Bone marrow (tissue), 2 donors: Measurements from ENCODE around the gene CCR4.
"Not testable (repeated sequence)": the region's sequence is repeated elsewhere in the genome, so short reads cannot be mapped to it uniquely, and the experiment has no call there.

ENCODE experiments used
- DNase-seq, 2 donors: peaks; one replicate each; lab custom pipeline; 2025; lab: John Stamatoyannopoulos, UW

The CCR4 gene

DNA sequence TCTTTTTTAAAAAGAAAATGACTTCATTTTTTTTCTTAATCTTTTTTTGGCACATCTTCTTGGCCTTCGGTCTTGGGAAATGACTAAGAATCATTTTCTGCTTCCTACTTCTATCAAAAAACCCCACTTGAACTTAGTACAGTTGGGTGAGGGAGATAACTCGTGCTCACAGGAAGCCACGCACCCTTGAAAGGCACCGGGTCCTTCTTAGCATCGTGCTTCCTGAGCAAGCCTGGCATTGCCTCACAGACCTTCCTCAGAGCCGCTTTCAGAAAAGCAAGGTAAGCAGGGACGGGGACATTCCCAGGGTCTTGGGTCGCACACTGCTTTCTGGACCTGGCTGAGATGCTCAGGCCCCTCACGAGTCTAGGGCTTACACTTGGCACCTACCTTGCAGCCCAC lies at the start of gene CCR4:
CCR4 (plus strand) TSS at position 235 of the 402 bp plus-strand sequence. CDS start 1,779 bp downstream, outside the sequence.
- DNase-seq: peak in 1 of 2 donors; percentile 69

DNA sequence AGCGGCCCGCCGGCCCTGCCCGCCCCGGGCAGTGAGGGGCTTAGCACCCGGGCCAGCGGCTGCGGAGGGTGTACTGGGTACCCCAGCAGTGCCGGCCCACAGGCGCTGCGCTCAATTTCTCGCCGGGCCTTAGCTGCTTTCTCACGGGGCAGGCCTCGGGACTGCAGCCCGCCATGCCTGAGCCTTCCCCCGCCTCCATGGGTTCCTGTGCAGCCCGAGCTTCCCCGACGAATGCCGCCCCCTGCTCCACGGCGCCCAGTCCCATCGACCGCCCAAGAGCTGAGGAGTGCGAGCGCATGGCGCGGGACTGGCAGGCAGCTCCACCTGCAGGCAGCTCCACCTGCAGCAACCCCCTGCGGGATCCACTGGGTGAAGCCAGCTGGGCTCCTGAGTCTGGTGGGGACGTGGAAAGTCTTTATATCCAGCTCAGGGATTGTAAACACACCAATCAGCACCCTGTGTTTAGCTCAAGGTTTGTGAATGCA lies 48.5 kb upstream of the CCR4 start:
- not testable (repeated sequence) for DNase-seq

DNA sequence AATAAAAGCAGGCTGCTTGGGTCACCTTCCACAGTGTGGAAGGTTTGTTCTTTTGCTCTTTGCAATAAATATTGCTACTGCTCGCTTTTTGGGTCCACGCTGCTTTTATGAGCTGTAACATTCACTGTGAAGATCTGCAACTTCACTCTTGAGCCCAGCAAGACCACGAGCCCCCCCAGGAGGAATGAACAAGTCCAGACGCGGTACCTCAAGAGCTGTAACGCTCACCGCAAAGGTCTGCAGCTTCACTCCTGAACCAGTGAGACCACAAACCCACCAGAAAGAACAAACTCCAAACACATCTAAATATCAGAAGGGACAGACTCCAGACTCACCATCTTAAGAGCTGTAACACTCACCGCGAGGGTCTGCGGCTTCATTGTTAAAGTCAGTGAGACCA lies 47.5 kb upstream of the CCR4 start:
- no peak for DNase-seq

DNA sequence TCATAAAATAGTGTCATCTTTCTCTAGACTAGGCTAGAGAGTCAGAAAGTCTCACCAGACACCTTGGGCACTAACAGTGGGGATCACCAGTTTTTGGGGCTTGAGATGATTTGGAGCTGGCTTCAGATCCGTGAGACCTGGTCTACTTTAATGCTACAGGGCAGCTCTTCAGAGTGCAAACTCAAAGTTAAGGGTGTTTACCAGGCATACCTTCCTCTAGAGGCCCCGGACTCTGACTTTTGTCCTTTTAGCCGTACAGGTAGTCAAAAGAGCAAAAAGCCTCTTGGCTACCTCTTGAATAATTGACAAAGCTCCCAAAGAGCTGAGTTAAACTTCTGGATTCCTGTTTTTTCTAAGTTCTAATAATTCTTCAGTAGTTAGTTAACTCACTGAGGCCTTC lies 41.4 kb upstream of the CCR4 start:
- no peak for DNase-seq

DNA sequence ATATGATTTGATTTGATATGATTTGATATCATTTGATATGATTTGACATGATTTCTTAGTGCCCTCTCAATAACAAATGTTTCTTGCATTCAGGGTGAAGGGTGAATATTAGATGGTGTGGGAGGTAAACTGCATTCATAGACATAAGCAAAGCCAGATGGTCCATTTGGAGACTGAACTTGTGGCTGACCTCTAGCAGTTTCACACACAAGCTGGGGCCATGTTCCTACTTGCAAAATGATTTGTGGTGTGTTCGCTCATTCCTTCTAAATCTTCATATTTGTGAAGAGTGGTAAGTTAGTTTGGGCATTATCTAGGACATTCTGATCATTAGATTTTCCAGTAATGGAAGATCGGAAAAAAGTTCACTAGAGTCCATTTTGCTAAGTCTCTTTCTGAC lies 40.5 kb upstream of the CCR4 start:
- DNase-seq: no peak

DNA sequence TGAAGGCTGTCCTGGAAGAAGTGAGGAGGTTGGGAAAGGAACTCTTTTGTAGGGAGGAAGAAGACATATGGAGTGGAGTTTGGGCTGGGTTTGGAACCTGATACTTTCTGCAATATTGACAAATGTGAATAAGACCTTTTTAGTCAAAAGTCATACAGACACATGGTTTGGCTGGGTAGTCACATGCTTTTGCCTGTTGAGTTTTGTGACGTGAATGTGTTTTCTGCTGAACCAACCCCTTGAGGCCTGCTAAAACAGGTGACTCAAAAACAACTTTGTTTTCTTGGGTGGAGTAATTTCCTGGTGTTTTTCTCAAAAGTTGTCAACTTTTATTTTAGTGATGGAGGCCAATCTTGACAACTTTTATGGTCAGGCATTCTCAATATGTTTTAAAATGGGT lies 39.4 kb upstream of the CCR4 start:
- no peak for DNase-seq

DNA sequence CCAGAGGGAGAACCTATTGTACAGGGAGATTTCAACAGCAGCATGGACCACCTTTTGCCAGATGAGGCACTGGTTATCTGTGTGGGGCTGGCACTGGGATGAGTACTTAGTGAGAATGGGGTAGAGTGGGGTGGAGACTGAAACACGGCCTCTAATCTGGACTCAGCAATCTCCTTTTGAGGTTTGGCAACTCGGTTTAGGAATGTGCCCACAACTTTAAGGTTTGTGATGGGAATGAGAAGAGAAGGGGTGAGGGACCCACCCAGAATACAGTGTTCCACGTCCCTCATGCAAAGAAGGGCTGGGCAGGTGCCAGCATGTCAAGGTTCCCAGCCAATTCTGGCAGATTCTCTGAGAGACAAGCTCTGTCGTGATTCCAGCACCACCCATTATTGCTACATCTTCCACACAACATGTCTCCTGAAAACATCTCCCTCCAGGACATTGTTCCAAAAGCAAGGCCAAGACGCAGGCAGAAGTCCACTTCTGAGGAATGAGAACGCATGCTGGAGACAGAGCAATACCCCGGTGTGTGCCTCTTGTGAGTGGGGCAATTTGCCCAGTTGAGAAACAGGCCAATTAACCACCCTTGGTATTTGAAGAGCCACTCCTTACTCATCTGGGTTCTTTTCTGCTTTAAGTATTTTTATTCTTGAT lies 37.5 kb upstream of the CCR4 start:
- no peak for DNase-seq

DNA sequence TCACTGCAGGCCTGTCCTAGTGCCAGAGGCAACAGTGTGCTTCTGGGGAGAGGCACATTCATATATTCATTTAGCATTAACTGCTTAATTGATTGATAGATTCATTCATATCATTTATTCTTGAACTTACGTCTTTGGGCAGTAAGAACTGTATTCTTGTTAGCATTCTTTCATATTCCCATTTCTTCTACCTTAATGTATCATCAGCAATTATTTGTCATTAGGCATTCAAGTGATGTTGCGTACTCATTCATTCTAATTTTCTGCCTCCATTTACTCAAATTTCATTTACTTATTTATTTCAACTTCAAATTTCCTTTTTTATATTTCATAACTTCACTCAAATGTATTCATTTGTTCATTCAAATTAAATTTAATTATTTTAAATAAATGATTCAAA lies 31.5 kb upstream of the CCR4 start:
- DNase-seq: no peak

DNA sequence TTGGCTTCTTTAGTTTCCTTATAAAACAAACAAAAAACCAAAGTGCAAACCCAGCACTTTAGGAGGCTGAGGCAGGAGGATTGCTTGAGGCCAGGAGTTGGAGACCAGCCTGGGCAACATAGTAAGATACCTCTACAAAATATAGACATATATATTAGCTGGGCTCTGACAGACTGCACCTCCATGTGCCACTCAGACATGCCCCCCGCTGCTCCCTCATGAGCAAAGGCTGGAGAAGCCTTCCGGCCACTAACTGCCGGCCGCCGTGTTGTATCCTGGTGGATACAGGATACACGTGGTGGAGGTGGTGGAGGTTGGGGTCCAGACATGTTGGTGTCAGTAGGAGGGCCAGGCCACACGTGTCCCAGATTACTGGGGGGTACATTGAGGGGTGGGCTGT lies 29.4 kb upstream of the CCR4 start:
- DNase-seq: no peak

DNA sequence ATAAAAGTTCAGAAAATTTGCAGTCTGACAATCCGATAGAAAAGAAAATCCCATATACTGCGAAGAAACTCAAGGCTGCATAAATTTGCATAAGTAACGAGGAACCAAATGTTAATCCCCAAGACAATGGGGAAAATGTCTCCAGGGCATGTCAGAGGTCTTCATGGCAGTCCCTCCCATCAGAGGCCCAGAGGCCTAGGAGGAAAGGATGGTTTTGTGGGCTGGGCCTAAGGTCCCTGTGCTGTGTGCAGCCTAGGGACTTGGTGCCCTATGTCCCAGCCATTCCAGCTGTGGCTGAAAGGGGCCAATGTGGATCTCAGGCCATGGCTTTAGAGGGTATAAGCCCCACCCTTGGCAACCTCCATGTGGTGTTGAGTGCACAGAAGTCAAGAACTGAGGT lies 21.3 kb upstream of the CCR4 start:
- DNase-seq: no peak

DNA sequence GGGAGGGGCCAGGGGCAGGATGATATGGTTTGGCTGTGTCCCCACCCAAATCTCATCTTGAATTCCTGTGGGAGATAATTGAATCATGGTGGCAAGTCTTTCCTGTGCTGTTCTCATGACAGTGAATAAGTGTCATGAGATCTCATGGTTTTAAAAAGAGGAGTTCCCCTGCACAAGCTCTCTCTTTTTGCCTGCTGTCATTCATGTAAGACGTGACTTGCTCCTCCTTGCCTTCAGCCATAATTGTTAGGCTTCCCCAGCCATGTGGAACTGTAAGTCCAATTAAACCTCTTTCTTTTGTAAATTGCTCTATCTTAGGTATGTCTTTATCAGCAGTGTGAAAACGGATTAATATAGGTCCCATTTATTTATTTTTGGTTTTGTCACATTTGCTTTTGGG lies 20.2 kb upstream of the CCR4 start:
- DNase-seq: not testable (repeated sequence)

DNA sequence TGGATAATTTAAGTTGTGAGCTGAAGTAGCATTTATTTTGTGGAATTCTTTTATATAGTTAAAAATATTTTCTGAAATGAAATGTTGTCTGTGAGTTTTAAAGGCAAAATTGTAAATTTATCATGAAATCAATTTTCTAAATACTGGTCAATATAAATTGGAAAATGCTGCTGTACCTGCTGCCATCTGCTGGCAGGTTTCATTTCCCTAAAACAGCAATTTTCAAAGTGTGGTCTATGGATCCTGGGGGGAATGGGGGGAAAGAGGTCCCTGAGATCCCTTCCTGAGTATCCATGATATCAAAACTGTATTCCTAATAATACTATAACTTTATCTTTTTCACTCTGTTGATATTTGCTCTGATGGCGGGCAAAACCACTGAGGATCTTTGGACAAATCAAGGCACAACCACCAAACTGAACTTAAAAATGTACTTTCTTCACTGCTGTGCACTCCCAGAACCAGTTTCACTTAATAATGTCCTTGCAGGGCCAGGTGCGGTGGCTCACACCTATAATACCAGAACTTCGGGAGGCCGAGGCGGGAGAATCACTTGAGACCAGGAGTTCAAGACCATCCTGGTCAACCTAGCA lies 17.2 kb upstream of the CCR4 start:
- no peak for DNase-seq

DNA sequence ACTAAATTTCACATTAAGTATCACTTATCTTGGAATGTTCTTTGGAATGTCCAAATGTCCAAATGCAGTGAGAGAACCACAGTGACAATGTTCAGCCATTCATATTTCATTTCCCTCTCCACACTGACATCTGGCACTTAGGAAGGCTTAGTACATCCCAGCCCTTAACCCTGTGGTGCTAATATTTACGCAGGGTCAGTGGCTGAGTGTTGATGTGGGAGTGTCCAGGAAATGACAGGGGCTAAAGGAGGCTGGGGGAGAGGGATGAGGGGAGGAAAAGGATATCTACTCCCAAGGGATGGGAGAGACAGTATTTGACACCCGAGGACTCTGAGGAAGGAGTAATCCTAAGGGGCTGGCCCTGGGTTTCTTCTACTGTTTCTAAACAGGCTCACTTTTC lies 14.1 kb upstream of the CCR4 start:
- no peak for DNase-seq

DNA sequence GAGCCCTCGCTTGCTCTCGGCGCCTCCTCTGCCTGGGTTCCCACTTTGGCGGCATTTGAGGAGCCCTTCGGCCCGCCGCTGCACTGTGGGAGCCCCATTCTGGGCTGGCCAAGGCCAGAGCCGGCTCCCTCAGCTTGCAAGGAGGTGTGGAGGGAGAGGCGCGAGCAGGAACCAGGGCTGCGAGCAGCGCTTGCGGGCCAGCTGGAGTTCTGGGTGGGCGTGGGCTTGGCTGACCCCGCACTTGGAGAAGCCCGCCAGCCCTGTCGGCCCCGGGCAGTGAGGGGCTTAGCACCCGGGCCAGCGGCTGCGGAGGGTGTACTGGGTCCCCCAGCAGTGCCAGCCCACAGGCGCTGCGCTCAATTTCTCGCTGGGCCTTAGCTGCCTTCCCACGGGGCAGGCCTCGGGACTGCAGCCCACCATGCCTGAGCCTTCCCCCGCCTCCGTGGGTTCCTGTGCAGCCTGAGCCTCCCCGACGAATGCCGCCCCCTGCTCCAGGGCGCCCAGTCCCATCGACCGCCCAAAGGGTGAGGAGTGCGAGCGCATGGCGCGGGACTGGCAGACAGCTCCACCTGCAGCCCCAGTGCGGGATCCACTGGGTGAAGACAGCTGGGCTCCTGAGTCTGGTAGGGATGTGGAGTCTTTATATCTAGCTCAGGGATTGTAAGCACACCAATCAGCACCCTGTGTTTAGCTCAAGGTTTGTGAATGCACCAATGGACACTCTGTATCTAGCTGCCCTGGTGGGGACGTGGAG lies 11.7 kb upstream of the CCR4 start:
- not testable (repeated sequence) for DNase-seq

DNA sequence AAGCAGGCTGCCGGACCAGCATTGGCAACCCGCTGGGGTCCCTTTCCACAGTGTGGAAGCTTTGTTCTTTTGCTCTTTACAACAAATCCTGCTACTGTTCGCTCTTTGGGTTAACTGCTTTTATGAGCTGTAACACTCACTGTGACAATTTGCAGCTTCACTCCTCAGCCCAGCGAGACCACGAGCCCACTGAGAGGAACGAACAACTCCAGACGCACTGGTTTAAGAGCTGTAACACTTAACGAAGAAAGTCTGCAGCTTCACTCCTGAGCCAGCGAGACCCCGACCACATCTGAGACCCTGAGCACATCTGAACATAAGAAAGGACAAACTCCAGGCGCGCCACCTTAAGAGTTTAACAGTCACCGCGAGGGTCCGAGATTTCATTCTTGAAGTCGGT lies 10.7 kb upstream of the CCR4 start:
- DNase-seq: no peak

DNA sequence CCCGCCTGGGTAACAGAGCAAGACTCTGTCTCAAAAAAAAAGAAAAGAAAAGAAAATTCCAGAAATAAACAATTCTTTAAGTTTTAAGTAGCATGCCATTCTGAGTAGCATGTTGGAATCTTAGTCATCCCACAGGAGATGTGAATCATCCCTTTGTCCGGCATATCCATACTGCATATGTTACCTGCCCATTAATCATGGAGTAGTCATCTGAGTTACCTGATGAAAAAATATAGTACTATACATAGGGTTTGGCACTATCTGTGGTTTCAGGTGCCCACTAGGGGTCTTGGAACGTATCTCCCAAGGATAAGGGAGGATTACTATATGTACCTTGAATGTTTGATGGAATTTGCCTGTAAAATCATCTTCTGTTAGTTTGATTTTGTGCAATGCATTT lies 6.3 kb upstream of the CCR4 start:
- no peak for DNase-seq

DNA sequence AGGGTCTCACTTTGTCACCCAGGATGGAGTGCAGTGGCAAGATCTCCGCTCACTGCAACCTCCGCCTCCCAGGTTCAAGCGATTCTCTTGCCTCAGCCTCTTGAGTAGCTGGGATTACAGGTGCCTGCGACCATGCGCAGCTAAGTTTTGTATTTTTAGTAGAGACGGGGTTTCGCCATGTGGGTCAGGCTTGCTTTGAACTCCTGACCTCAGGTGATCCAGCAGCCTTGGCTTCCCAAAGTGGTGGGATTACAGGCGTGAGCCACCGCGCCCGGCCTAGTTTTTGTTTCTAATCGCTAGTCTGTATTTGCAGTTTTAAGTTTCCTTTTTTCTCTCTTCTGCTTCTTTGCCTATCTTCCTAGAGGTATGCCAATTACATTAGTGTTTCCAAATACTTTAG lies 5.8 kb upstream of the CCR4 start:
- not testable (repeated sequence) for DNase-seq

DNA sequence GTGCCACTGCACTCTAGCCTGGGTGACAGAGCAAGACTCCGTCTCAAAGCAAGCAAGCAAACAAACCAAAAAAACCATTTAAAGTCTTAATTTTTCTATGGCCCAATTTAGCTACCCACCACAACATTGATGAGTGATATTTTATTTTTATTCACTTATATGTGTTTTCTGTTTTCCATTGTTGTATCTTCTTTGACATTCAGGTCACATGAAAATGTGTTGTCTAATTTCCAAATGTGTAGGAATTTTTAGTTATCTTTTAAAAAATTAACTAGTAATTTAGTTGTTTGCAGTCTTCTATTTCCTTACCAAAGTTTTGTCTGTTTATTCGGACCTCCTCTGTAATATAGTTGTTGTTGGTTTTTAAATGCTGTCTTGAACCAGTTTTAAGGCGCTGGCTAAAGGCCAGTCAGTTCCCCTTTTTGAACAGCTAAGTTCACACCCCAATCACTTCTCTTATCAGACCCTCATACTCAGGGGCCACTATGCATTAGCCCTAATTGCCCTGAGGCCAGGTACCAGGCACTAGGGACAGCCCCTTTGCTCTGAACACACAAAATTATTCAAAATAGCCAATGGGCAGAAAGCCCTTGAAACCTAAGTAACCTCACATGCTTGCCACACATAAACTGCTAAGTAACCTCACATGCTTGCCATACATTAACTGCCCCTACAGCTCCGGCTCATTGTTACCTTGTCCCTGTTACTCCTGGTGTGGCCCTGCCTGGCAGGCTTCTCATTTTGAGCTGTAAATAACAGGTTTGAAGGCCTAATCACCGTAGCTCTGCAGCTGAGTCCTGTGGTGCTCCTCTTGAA lies 4.3 kb upstream of the CCR4 start:
- DNase-seq: no peak

DNA sequence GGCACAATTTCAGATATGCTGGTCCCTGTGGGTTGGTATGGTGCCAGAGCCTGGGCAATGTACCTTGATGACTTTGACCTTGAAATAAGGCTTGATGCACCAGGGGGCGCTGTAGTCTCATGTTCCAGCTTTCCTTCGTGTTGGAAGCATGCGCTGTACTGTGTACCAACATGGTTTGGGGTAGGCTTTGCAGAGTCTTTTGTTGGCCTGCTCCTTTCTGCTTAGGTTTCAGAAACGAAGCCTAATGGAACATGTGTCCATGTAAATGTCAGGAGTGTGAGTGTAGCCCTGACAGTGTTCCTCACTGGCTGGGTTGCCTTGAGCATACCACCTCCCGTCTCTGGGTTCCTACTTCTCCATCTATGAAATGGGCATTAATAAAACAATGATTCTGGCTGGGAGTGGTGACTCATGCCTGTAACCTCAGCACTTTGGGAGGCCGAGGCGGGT lies 3.6 kb upstream of the CCR4 start:
- DNase-seq: peak; percentile 53 to 74

DNA sequence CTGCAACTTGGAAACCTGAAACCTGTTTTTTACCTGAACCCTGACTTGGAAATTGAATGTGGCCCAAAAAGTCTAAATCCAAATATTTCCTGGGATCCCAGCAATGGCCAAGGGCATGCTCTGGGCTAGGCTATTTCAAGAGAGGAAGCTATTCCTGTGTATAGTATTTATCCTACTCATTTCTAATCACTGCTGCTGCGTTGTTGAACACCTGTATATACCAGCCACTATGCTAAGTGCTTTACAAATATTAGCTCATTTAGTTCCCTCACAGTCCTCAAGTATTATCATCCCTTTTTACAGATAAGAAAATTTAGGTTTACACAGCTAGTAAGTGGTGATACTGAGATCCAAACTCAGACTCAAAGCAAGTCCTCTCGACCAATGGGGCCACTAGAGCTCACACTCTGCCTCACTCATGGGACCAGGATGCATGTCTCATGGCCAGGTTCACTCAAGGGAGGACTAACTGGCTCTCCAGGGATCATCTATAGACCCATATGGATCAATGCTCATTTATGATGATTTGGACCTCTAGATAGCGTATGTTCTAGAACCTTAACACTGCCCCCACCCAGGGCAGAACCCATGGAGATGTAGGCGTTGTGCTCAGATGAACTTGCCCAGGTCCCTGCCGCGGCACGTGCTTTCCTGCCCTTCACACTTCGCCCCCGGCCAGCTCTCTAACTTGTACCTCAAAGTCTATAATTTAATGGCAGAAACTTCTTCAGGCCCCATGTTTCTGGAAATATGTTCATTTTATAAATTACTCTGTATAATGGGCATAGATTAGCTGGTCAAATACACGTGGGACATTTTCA lies 2.6 kb upstream of the CCR4 start:
- no peak for DNase-seq

DNA sequence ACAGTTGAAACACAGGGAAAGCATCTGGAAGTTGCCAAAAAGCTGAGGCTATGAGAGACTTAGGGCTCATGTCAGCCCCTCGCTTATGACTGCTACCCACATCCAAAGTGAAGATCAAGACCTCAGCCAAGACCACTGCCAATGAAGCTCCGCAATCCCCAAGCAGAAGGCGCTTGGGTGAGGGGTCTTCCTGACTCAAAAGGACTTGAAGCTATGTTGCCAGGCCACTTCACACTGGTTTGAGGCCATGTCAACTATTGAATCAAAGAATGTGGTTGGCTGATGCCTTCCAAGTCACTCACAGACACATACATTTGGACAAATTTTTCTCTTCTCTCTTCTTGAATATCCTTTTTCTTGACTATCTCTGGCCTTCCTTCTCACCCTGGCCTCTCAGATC lies 928 bp upstream of the CCR4 start:
- DNase-seq: no peak
